Measurements from ENCODE around the gene BSPRY. TPM values are rescaled to one million over a fixed set of nuclear protein-coding genes. Genes with fewer than 3 reads are reported as not detected.

BSPRY gene
- total and polyA plus RNA-seq, 2 of the 13 experiments (the other 11 are each of a cell fraction or from before 2014, with no cell fraction given) = 0.09 to 0.26 TPM

GRCh38 chr9:113340011-113340699 is 9.2 kb upstream of the BSPRY start, which contains the start of gene WDR31 (continued):
- TF ChIP-seq NAIF1 (CRISPR knock-in tag; IDR thresholded peaks at IDR 0.05; ENCODE audit: borderline replicate concordance) (peak; percentile 68; the same call in 1 of the 2 replicates), ZNF773 (CRISPR knock-in tag; IDR thresholded peaks at IDR 0.05; ENCODE audit: borderline replicate concordance) (no peak), ZNF180 (CRISPR knock-in tag; IDR thresholded peaks at IDR 0.05; ENCODE audit: borderline replicate concordance, low read depth) (no peak), ZNF563 (CRISPR knock-in tag; IDR thresholded peaks at IDR 0.05) (peak; percentile 70), ZNF121 (CRISPR knock-in tag; IDR thresholded peaks at IDR 0.05) (0 out of 2 replicates have a peak, but pooled peaks have one; percentile 34), ZNF512B (CRISPR knock-in tag; IDR thresholded peaks at IDR 0.05; ENCODE audit: borderline replicate concordance) (peak; percentile 95; the same call in 1 of the 2 replicates), CENPX (CRISPR knock-in tag; IDR thresholded peaks at IDR 0.05) (no peak), ZNF101 (CRISPR knock-in tag; IDR thresholded peaks at IDR 0.05; ENCODE audit: borderline replicate concordance, low read depth) (no peak), ZNF496 (CRISPR knock-in tag; IDR thresholded peaks at IDR 0.05; ENCODE audit: insufficient replicate concordance) (no peak), NCOA1 (CRISPR knock-in tag; IDR thresholded peaks at IDR 0.05) (0 out of 2 replicates have a peak, but pooled peaks have one; percentile 25), ZNF431 (CRISPR knock-in tag; IDR thresholded peaks at IDR 0.05; ENCODE audit: borderline replicate concordance, low read depth) (peak; percentile 73; the same call in 1 of the 2 replicates), E2F1 (CRISPR knock-in tag; IDR thresholded peaks at IDR 0.05) (peak; percentile 90), NR1H2 (CRISPR knock-in tag; IDR thresholded peaks at IDR 0.05; ENCODE audit: borderline replicate concordance, low read depth) (no peak), SMARCC2 (IDR thresholded peaks at IDR 0.05) (no peak), FOSL2 (CRISPR knock-in tag; IDR thresholded peaks at IDR 0.05) (peak; percentile 71), HOXA9 (CRISPR knock-in tag; IDR thresholded peaks at IDR 0.05; ENCODE audit: borderline replicate concordance) (no peak), ZNF33A (CRISPR knock-in tag; IDR thresholded peaks at IDR 0.05; ENCODE audit: borderline replicate concordance) (peak; percentile 91; the same call in 1 of the 2 replicates), ZNF569 (CRISPR knock-in tag; IDR thresholded peaks at IDR 0.05; ENCODE audit: borderline replicate concordance) (no peak), HDAC6 (IDR thresholded peaks at IDR 0.05; ENCODE audit: low read depth, low read length) (no peak)
- TF ChIP-seq, protein P1, sequence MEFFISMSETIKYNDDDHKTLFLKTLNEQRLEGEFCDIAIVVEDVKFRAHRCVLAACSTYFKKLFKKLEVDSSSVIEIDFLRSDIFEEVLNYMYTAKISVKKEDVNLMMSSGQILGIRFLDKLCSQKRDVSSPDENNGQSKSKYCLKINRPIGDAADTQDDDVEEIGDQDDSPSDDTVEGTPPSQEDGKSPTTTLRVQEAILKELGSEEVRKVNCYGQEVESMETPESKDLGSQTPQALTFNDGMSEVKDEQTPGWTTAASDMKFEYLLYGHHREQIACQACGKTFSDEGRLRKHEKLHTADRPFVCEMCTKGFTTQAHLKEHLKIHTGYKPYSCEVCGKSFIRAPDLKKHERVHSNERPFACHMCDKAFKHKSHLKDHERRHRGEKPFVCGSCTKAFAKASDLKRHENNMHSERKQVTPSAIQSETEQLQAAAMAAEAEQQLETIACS (CRISPR knock-in tag; IDR thresholded peaks at IDR 0.05) = peak; percentile 49; the same call in 1 of the 2 replicates
